K562 (cell line): ENCODE results near the gene TMEM222. TPM values are rescaled to one million over a fixed set of nuclear protein-coding genes. Genes with fewer than 3 reads are reported as not detected.

Experiments
- E4F1 ChIP-seq: fragments of 250-450 bp; sonication (Bioruptor Pico); IDR thresholded peaks from 2 replicates; pipeline ENCODE4 v1.5.0; 2021; ENCODE audit warnings: mild to moderate bottlenecking, borderline replicate concordance
- GTF2E2 ChIP-seq: fragments of 200-800 bp; sonication (Bioruptor generic); IDR thresholded peaks from 2 replicates; pipeline ENCODE4 v1.6.1; 2016; ENCODE audit warnings: missing genetic modification characterization, missing compliant biosample characterization
- SMAD1 ChIP-seq: fragments of 150-350 bp; IDR thresholded peaks from 2 replicates; pipeline ENCODE4 v1.6.1; 2014; ENCODE audit warnings: low read length, low read depth; ENCODE audit not compliant: partially characterized antibody
- SPI1 ChIP-seq: IDR thresholded peaks from 2 replicates; pipeline ENCODE4 v1.6.1; 2011; ENCODE audit warnings: low read depth, low read length, control low read depth, borderline replicate concordance
- ZNF239 ChIP-seq: fragments of 250-450 bp; sonication (Bioruptor Pico); IDR thresholded peaks from 2 replicates; pipeline ENCODE4 v1.4.0; 2020; ENCODE audit warnings: mild to moderate bottlenecking
- polyA plus RNA-seq, 8 experiments: library from polyadenylated mRNA; depleted of rRNA in 4 of 8; stranded (reverse) in 5 of 8; unstranded in 3 of 8; fragments of >200 nt; fragmentation: Nextera tagmentation in 2 of 8; fragmentation: Illumina TruSeq in 1 of 8; extraction: Ambion mirVana in 2 of 8; extraction: Trizol in 1 of 8; gene quantifications; 2 replicates each; pipeline versions ENCODE4 v1.2.1 to v1.2.3, GENCODE V29; 2011 to 2014; ENCODE audit warnings: inconsistent platforms in 1 of 8, missing spikeins in 1 of 8
- total RNA-seq, 7 experiments: library from RNA; depleted of rRNA in 6 of 7; stranded (reverse); fragments of >200 nt in 6 of 7; fragmentation: Illumina TruSeq in 2 of 7; extraction: Trizol in 2 of 7; gene quantifications; 2 replicates each; pipeline versions ENCODE4 v1.2.1 to v1.2.3, GENCODE V29; 2011 to 2021; ENCODE audit warnings: low replicate concordance in 1 of 7
- TF ChIP-seq, protein P1 (sequence below): fragments of 450-650 bp; IDR thresholded peaks from 2 replicates; pipeline ENCODE4 v1.6.1; 2016; ENCODE audit warnings: low read depth, mild to moderate bottlenecking, moderate library complexity
- TF ChIP-seq, protein P2 (sequence below): fragments of 450-650 bp; formaldehyde crosslinking; IDR thresholded peaks from 2 replicates; pipeline ENCODE4 v1.4.0; 2020; ENCODE audit warnings: mild to moderate bottlenecking, moderate library complexity

The TMEM222 gene
- total and polyA plus RNA-seq, 9 of the 15 experiments (the other 6 are each of a cell fraction or from before 2014, with no cell fraction given): 6.9 to 48.0 (median 32.8) TPM

DNA sequence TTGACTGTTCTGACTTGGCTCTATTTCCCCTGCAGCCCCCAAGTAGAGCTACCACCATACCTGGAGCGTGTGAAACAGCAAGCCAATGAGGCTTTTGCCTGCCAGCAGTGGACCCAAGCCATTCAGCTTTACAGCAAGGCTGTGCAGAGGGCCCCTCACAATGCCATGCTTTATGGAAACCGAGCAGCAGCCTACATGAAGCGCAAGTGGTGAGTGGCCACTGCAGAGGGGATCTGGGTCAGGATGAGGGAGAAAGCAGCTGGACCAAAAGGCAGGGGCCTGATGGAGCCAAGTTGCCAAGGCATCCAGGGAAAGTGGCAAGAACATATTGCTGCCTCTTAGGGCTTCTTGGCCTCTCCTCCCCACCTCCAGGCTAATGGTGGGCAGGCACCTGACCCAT, 24.1 kb upstream of the TMEM222 start (continued):
- TF ChIP-seq ZNF239 (CRISPR knock-in tag): no peak
- TF ChIP-seq E4F1 (CRISPR knock-in tag): no peak
- no peak for TF ChIP-seq SPI1
- TF ChIP-seq, protein P1, sequence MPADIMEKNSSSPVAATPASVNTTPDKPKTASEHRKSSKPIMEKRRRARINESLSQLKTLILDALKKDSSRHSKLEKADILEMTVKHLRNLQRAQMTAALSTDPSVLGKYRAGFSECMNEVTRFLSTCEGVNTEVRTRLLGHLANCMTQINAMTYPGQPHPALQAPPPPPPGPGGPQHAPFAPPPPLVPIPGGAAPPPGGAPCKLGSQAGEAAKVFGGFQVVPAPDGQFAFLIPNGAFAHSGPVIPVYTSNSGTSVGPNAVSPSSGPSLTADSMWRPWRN: no peak
- no peak for TF ChIP-seq GTF2E2 (tag)
- TF ChIP-seq SMAD1: no peak
- TF ChIP-seq, protein P2, sequence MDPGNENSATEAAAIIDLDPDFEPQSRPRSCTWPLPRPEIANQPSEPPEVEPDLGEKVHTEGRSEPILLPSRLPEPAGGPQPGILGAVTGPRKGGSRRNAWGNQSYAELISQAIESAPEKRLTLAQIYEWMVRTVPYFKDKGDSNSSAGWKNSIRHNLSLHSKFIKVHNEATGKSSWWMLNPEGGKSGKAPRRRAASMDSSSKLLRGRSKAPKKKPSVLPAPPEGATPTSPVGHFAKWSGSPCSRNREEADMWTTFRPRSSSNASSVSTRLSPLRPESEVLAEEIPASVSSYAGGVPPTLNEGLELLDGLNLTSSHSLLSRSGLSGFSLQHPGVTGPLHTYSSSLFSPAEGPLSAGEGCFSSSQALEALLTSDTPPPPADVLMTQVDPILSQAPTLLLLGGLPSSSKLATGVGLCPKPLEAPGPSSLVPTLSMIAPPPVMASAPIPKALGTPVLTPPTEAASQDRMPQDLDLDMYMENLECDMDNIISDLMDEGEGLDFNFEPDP: no peak
